ENCODE results near the gene GNAO1. TPM values are rescaled to one million over a fixed set of nuclear protein-coding genes. Genes with fewer than 3 reads are reported as not detected.

Gene GNAO1
- polyA plus RNA-seq, 3 donors: not detected

DNA sequence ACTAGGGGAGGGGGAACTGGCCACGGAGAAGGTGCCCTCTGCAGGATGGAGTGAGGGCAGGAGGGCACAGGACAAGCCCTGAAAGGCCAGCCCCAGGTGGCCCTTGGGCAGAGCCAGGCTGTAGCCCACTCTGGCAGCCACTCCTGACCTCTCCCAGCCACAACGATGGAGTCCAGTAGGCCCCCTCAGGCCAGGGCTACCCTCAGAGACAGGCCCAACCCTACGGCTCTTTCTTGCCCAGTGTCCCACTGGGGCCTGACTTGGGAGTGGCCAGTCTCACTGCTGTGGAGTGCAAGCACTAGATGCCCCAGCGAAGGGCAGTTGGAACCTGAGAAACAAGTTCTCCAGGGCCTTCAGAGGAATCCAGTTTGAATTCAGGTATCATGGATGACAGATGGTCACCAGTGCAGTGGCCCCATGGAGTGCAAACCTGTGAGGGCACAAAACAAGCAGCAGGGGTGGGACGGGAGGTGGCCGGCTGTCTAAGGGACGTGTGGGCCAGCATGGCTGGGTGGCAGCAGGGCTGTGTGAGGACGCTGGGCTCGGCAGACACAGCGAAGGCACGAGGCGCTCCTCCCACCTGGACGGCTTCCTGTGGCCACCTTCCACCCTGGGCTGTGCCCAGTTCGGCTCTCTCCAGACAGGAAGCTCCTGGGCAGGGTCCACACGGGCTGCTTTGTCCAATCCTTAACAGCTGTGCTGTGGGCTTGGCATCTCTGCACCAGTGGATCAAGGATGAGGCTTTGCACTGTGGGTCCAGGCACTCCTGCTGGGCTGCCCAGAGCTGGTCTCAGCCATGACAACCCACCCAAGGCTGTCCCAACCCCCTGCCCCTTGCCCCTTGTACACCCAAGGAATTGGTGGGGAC lies 162.0 kb downstream of the GNAO1 start:
- H3K4me3 Mint-ChIP-seq: no peak overlapping the region
- Histone ChIP-seq H3K79me2 (ENCODE audit: insufficient read depth, low read length) (no peaks in the 10 kb centered on the region), H3K9me3 (replicated peaks in 1 of 2; ENCODE audit: control insufficient read depth in 1 of 2, insufficient read depth in 1 of 2, low read length in 2 of 2) (no peaks in the 10 kb centered on the region), H3K9ac (ENCODE audit: insufficient read depth, low read length, poor library complexity, severe bottlenecking) (no peak overlapping the region), H3K27me3 (ENCODE audit: control insufficient read depth in 2 of 2, insufficient read depth in 2 of 2, low read length in 2 of 2) (no peaks in the 10 kb centered on the region), H4K20me1 (ENCODE audit: insufficient read depth, low read length) (no peaks in the 10 kb centered on the region), H3K4me3 (replicated peaks in 1 of 3; ENCODE audit: low read depth in 2 of 3, low read length in 3 of 3) (no peak overlapping the region), H3K4me1 (ENCODE audit: control insufficient read depth in 1 of 2, insufficient read depth in 2 of 2, low read length in 2 of 2) (peaks cover 19 to 21% of the 10 kb centered on the region in 2 donors), H3K4me2 (replicated peaks; ENCODE audit: extremely low read depth, low read length, poor library complexity, severe bottlenecking) (no peak overlapping the region), H3K36me3 (replicated peaks in 1 of 2; ENCODE audit: control insufficient read depth in 1 of 2, insufficient read depth in 2 of 2, low read length in 2 of 2) (no peaks in the 10 kb centered on the region), H3K27ac (ENCODE audit: low read depth in 1 of 2, low read length in 2 of 2) (no peak overlapping the region), H2AFZ (ENCODE audit: insufficient read depth, low read depth, low read length, poor library complexity, severe bottlenecking) (no peak overlapping the region)
- peaks cover 3 to 10% (median 5%) of the 10 kb centered on the region in 3 donors for H3K27me3 Mint-ChIP-seq (ENCODE audit: low read depth in 3 of 3)
- intact Hi-C loops (cut with micrococcal nuclease): no loop called here
- H3K27ac Mint-ChIP-seq: peak overlapping the region in 1 of 7 donors; percentile 33
- peaks cover 24% of the 10 kb centered on the region for H3K4me1 Mint-ChIP-seq
- no peaks in the 10 kb centered on the region for H3K9me3 Mint-ChIP-seq
- TF ChIP-seq, protein P1, sequence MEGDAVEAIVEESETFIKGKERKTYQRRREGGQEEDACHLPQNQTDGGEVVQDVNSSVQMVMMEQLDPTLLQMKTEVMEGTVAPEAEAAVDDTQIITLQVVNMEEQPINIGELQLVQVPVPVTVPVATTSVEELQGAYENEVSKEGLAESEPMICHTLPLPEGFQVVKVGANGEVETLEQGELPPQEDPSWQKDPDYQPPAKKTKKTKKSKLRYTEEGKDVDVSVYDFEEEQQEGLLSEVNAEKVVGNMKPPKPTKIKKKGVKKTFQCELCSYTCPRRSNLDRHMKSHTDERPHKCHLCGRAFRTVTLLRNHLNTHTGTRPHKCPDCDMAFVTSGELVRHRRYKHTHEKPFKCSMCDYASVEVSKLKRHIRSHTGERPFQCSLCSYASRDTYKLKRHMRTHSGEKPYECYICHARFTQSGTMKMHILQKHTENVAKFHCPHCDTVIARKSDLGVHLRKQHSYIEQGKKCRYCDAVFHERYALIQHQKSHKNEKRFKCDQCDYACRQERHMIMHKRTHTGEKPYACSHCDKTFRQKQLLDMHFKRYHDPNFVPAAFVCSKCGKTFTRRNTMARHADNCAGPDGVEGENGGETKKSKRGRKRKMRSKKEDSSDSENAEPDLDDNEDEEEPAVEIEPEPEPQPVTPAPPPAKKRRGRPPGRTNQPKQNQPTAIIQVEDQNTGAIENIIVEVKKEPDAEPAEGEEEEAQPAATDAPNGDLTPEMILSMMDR (IDR thresholded peaks at IDR 0.05): no peak
- 92% methylated on average over 15 of the region's 15 CpGs for WGBS (ENCODE audit: insufficient coverage)
- no peaks in the 10 kb centered on the region for H3K36me3 Mint-ChIP-seq
- no peak for DNase-seq

DNA sequence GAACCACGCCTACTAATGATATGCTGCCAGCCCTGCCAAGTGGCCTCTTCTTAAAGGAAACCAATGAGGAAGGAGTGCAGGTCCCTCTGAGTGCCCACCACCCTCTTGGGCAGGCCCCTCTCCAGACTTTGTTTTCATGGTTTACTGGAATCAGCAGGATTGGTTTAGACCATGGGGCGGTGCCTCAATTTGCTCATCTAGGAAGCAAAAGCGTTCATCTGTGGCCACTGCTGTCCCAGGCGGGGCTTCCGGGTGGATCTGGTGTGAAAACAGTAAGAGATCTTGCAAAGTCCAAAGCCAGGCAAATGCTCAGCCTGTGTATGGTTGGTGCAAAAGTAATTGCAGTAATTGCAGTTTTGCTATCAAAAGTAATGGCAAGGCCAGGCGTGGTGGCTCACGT lies 162.7 kb downstream of the GNAO1 start:
- H3K4me2 ChIP-seq (replicated peaks; ENCODE audit: extremely low read depth, low read length, poor library complexity, severe bottlenecking): no peak overlapping the region
- no peaks in the 10 kb centered on the region for H3K9me3 ChIP-seq (replicated peaks in 1 of 2; ENCODE audit: control insufficient read depth in 1 of 2, insufficient read depth in 1 of 2, low read length in 2 of 2)
- H3K4me3 ChIP-seq (replicated peaks in 1 of 3; ENCODE audit: low read depth in 2 of 3, low read length in 3 of 3): no peak overlapping the region
- TF ChIP-seq, protein P1 (IDR thresholded peaks at IDR 0.05): no peak
- H3K27me3 ChIP-seq (ENCODE audit: control insufficient read depth in 2 of 2, insufficient read depth in 2 of 2, low read length in 2 of 2): no peaks in the 10 kb centered on the region
- peaks cover 19 to 22% of the 10 kb centered on the region in 2 donors for H3K4me1 ChIP-seq (ENCODE audit: control insufficient read depth in 1 of 2, insufficient read depth in 2 of 2, low read length in 2 of 2)
- Mint-ChIP-seq H3K27me3 (ENCODE audit: low read depth in 3 of 3) (peaks cover 3 to 10% (median 5%) of the 10 kb centered on the region in 3 donors), H3K9me3 (no peaks in the 10 kb centered on the region), H3K4me1 (peaks cover 26% of the 10 kb centered on the region), H3K36me3 (no peaks in the 10 kb centered on the region), H3K4me3 (no peak overlapping the region), H3K27ac (no peak overlapping the region)
- no peak overlapping the region for H3K27ac ChIP-seq (ENCODE audit: low read depth in 1 of 2, low read length in 2 of 2)
- H3K36me3 ChIP-seq (replicated peaks in 1 of 2; ENCODE audit: control insufficient read depth in 1 of 2, insufficient read depth in 2 of 2, low read length in 2 of 2): no peaks in the 10 kb centered on the region
- H2AFZ ChIP-seq (ENCODE audit: insufficient read depth, low read depth, low read length, poor library complexity, severe bottlenecking): no peak overlapping the region
- intact Hi-C loops (cut with micrococcal nuclease): no loop called here
- H3K79me2 ChIP-seq (ENCODE audit: insufficient read depth, low read length): no peaks in the 10 kb centered on the region
- 97% methylated on average over 5 of the region's 7 CpGs for WGBS (ENCODE audit: insufficient coverage)
- H3K9ac ChIP-seq (ENCODE audit: insufficient read depth, low read length, poor library complexity, severe bottlenecking): no peak overlapping the region
- no peaks in the 10 kb centered on the region for H4K20me1 ChIP-seq (ENCODE audit: insufficient read depth, low read length)
- no peak for DNase-seq

Measured in CD14-positive monocyte (primary cell).